HEK293T (cell line): ENCODE results near the gene SETBP1.

Experiments used
- ELF4 ChIP-seq: fragments of 450-650 bp; IDR thresholded peaks from 2 replicates; pipeline ENCODE4 v1.6.1; 2017; ENCODE audit warnings: antibody characterized with exemption
- FOXA1 ChIP-seq: fragments of 450-650 bp; IDR thresholded peaks from 2 replicates; pipeline ENCODE4 v1.6.1; 2016; ENCODE audit warnings: mild to moderate bottlenecking
- FOXM1 ChIP-seq: fragments of 450-650 bp; IDR thresholded peaks from 2 replicates; pipeline ENCODE4 v1.6.1; 2017; ENCODE audit warnings: mild to moderate bottlenecking, borderline replicate concordance
- L3MBTL2 ChIP-seq: fragments of 450-650 bp; conservative IDR thresholded peaks from 2 replicates; pipeline ENCODE4 v1.6.1; 2016; ENCODE audit warnings: mild to moderate bottlenecking
- NFRKB ChIP-seq: fragments of 450-650 bp; IDR thresholded peaks from 2 replicates; pipeline ENCODE4 v1.6.1; 2016; ENCODE audit warnings: mild to moderate bottlenecking, moderate library complexity
- SP1 ChIP-seq: fragments of 450-650 bp; IDR thresholded peaks from 2 replicates; pipeline ENCODE4 v1.6.1; 2017
- SUZ12 ChIP-seq: fragments of 450-650 bp; IDR thresholded peaks from 2 replicates; pipeline ENCODE4 v1.6.1; 2016; ENCODE audit warnings: mild to moderate bottlenecking
- TARDBP ChIP-seq: fragments of 450-650 bp; IDR thresholded peaks from 2 replicates; pipeline ENCODE4 v1.6.1; 2016
- ZNF384 ChIP-seq: fragments of 450-650 bp; IDR thresholded peaks from 2 replicates; pipeline ENCODE4 v1.6.1; 2016
- TF ChIP-seq, protein P1 (sequence below): fragments of 450-650 bp; IDR thresholded peaks from 2 replicates; pipeline ENCODE4 v1.6.1; 2016

DNA sequence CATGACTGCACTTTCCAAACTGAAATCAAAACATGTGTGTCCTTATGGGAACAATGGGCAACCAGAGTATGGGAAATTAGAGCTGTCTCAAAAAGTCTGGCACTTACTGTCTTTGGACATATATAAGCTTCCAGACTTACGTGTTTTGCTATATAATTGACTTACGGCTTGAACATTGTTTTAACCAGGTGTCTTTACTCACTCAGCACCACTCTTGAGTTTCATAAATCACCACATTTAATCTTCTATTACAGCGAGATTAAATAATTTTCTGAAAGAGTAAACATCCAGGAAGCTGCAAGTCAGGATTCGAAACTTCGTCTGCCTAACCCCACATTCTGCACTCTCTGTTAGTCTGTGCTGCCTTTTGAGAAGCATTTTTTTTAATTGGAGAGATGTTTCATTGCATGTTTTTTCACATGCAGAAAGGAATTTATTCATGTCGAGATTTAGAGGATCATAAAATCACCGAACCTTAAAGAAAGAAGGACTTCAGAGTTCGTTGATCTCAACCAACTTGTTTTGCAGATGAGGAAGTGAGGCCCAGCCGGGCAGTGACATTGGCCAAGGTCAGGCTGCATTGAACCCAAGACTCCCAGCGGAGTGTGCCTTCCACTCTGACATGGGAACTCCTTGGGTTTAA is 137.3 kb downstream of the SETBP1 start:
- TF ChIP-seq SUZ12 (no peak), FOXM1 (no peak), FOXA1 (no peak), ELF4 (no peak), TARDBP (no peak), L3MBTL2 (no peak), NFRKB (no peak), ZNF384 (no peak), SP1 (no peak)
- TF ChIP-seq, protein P1, sequence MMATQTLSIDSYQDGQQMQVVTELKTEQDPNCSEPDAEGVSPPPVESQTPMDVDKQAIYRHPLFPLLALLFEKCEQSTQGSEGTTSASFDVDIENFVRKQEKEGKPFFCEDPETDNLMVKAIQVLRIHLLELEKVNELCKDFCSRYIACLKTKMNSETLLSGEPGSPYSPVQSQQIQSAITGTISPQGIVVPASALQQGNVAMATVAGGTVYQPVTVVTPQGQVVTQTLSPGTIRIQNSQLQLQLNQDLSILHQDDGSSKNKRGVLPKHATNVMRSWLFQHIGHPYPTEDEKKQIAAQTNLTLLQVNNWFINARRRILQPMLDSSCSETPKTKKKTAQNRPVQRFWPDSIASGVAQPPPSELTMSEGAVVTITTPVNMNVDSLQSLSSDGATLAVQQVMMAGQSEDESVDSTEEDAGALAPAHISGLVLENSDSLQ = no peak
